Hematopoietic multipotent progenitor cell (in vitro differentiated cells): ENCODE measurements around the gene CACNA1S. TPM values are rescaled to one million over a fixed set of nuclear protein-coding genes. Genes with fewer than 3 reads are reported as not detected.

Source experiments
- DNase-seq, 3 donors: peaks; one replicate each; pipeline ENCODE4 v3.0.0-alpha.2; 2011 to 2015; ENCODE audit warnings: low read depth in 2 of 3, low spot score in 2 of 3
- total RNA-seq: library from RNA; depleted of rRNA; stranded (reverse); fragments of >200 nt; gene quantifications from one replicate; pipeline ENCODE4 v1.2.3, GENCODE V29; 2012

The CACNA1S gene
- total RNA-seq, 1 donor = not detected

GRCh38 chr1:201140941-201141260 is 28.7 kb upstream of the CACNA1S start:
- no peak for DNase-seq

- no peak for DNase-seq
Measured at GRCh38 chr1:201140235-201140940, 28.2 kb upstream of the CACNA1S start.

GRCh38 chr1:201139756-201140155 is 27.5 kb upstream of the CACNA1S start:
- DNase-seq = no peak

- DNase-seq = no peak
Measured at GRCh38 chr1:201139306-201139705, 27.1 kb upstream of the CACNA1S start.

GRCh38 chr1:201138311-201138840 is 26.1 kb upstream of the CACNA1S start:
- DNase-seq = no peak

- DNase-seq = no peak
Measured at GRCh38 chr1:201137579-201138310, 25.5 kb upstream of the CACNA1S start.

- DNase-seq = no peak
Measured at GRCh38 chr1:201137024-201137392, 24.8 kb upstream of the CACNA1S start.

- DNase-seq = no peak
Measured at GRCh38 chr1:201136355-201137023, 24.3 kb upstream of the CACNA1S start.

- no peak for DNase-seq
Measured at GRCh38 chr1:201134405-201134804, 22.2 kb upstream of the CACNA1S start.

- DNase-seq = no peak
Measured at GRCh38 chr1:201131398-201131797, 19.2 kb upstream of the CACNA1S start.

- no peak for DNase-seq
Measured at GRCh38 chr1:201128962-201129361, 16.7 kb upstream of the CACNA1S start.

GRCh38 chr1:201128476-201128875 is 16.2 kb upstream of the CACNA1S start:
- no peak for DNase-seq

- no peak for DNase-seq
Measured at GRCh38 chr1:201127755-201128455, 15.7 kb upstream of the CACNA1S start.

GRCh38 chr1:201126832-201127754 is 14.9 kb upstream of the CACNA1S start, which contains the start of gene ASCL5:
Gene ASCL5, minus strand, starts transcription at chr1:201127184. Its CDS starts 11,812 bp downstream, at chr1:201115372.
- DNase-seq = no peak

- no peak for DNase-seq
Measured at GRCh38 chr1:201126463-201126831, 14.2 kb upstream of the CACNA1S start.

- no peak for DNase-seq
Measured at GRCh38 chr1:201125800-201126199, 13.6 kb upstream of the CACNA1S start.

- no peak for DNase-seq
Measured at GRCh38 chr1:201125019-201125418, 12.8 kb upstream of the CACNA1S start.

- DNase-seq = no peak
Measured at GRCh38 chr1:201123866-201124265, 11.6 kb upstream of the CACNA1S start.

GRCh38 chr1:201122321-201122957 is 10.2 kb upstream of the CACNA1S start:
- no peak for DNase-seq
